ENCODE data around the gene EXOC6B.

EXOC6B gene

GRCh38 chr2:72825257-72826155 lies at the start of gene EXOC6B:
Gene EXOC6B (minus strand): TSS chr2:72826033.
- peak; percentile 82 to 89 for DNase-seq

DNA sequence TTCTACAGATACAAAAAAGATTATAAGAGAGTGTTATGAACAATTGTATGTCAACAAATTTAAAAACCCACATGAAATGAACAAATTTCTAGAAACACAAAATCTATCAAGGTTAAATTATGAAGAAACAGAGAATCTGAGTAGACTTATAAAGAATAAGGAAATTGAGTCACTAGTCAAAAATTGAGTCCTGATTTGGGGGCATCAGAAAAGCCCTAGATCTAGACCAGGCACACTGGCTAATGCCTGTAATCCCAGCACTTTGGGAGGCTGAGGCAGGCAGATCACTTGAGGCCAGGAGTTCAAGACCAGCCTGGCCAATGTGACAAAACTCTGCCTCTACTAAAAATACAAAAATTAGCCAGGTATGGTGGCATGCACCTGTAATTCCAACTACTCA lies 46.0 kb upstream of the EXOC6B start:
- DNase-seq: no peak

DNA sequence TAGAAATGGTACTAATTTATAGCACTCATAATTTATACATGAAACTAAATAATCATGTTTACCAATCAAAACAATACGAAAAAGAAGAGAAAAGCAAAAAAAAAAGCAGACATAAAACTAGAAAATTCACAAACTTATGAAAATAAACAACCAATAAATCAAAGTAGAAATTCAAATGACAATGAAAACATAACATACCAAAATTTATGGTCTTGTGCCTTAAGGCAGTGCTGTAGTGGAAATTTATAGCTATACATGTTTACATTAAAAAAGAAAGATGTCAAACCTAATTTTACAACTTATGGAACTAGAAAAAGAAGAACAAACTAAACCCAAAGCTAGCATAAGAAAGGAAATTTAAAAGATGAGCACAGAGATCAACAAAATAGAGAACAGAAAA lies 45.2 kb upstream of the EXOC6B start:
- no peak for DNase-seq

DNA sequence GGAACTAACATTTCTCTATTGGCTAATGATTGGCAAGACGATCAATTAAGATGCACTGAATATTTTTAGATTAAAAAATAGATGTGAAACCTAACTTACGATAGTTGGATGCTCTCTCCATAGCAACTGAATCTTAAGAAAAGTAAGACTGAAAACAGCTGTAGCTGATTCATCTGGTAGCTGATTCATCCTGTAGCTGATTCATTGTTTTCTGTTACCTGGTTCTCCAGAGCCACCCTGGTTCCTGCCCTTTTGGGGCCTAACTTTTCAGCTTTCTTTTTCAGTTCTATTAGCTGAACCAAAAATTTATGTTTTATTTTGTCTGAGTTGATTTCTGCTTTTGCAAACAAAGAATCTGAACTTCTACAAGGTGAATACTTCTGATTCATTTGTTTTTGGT lies 38.7 kb upstream of the EXOC6B start:
- no peak for DNase-seq

DNA sequence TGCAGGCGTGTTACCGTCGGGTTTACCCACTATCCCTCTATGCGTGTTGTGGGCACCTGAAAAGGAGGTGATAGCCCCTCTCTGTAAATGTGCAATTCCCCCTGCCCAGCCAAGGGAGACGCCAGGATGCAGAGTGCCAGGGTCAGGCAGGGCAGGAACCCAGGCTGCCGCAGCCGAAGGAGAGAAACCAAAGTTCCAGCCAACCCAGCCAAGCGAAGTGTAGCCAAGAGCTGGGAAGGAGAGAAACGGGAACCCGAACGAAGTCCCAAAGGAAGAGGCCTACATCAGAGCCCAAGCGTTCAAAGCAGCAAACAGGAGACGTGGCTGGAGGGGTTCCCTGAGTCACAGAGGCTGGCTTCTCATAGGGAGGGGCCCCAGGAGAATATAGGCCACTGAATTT lies 37.2 kb upstream of the EXOC6B start:
- DNase-seq: no peak

DNA sequence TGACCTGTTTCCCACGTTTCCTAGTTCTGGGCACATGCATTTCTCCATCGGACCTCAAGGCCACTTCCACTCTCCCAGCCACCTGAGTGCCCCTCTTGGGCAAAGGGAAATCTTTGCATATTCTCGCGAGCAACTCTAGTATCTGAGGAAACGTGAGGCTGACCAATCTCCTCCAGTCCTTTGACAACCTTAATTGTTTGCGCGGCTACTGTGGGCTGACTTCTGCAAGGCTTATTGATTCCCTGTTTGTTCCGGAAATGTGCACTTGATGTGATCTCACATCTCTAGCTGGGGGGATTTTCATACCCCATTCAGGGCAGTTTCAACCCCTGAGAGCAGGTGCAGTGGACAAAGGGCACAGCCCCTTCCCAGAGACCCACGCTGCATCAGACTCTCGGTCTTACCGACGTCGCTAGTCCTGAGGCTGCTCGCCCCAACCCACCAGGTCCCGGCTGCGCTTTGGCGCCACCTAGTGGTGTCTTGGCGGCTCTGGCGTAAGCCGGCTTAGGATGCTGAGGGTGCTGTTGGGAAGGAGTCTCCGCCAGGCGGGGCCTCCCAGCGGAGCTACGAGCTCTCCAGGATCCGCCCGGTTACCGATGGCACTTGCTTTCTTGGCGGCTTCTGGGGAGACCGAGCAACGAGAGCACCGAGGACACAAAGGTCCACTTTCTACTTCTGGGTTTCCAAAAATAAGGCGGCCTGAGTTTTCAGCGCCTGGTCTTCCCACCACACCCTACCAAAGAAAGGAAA lies 36.6 kb upstream of the EXOC6B start:
- DNase-seq: peak; percentile 80 to 86

- peak; percentile 52 to 74 for DNase-seq
These were observed 34.0 kb upstream of the EXOC6B start for GRCh38 chr2:72859831-72860262.

DNA sequence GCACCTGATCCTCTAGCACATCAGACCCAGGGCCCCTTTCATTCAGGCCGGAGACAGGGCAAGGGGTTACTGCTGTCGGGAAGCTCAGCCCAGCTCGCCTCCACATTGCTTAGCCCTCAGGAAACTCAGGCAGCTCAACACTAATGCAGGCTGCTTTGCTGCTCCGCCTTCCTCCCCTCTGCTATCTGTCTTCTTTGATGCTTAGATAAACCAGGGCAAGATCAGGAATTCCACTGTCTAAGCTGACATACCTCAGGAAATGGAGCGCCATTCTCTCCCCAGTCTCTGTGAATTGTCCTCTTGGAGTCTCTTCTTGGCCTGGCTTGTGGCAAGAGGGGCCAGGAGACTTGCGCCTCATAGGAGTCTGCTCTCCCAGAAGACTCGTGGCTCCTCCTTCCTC lies 25.5 kb upstream of the EXOC6B start:
- no peak for DNase-seq

DNA sequence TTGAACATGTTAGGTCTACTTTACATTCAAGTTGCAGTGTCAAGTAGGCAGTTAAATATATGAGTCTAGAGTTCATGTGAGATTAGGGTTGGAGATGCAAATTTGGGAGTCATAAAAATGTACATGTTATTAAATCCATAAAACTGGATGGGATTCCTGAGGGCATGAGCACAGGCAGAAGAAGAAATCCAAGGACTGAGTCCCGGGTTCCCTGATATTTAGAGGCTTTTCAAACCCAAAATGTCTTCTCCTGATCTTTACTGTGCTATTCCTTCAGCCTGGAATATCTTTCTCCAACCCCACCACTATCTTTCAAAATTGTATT lies 23.3 kb upstream of the EXOC6B start:
- no peak for DNase-seq

DNA sequence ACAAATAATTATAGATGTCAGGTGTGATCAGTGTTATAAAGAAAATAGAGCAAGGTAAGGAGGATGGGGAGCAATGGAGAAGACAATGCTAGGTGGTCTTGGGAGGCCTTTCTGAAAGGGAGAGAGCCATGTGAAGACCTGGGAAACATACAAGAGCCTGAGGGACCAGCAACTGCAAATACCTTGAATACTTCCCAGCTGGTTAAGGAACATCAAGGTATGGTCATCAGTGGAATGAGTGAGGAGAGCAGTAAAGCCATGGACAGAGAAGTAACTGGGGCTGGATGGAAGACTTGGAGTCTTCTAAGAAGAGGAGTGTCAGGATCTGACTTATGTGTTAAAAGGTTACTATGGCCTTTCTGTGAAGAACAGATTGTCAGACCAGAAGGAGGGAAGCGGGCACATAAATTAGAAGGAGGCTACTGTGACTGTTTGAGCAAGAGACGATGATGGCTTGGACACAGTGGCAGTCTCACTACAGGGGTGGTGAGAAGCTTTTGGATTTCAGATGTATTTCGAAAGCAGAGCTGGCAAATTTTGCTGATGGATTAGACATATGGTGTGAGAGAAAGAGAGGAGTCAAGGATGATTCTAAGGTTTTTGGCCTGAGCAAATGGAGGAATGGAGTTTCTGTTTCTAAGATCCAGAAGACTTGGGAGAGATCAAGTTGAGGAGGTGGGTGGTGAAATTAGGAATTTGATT lies 22.8 kb upstream of the EXOC6B start:
- DNase-seq: no peak

GRCh38 chr2:72847534-72848315 lies 21.9 kb upstream of the EXOC6B start:
- no peak for DNase-seq

GRCh38 chr2:72846171-72847095 lies 20.6 kb upstream of the EXOC6B start:
- no peak for DNase-seq

DNA sequence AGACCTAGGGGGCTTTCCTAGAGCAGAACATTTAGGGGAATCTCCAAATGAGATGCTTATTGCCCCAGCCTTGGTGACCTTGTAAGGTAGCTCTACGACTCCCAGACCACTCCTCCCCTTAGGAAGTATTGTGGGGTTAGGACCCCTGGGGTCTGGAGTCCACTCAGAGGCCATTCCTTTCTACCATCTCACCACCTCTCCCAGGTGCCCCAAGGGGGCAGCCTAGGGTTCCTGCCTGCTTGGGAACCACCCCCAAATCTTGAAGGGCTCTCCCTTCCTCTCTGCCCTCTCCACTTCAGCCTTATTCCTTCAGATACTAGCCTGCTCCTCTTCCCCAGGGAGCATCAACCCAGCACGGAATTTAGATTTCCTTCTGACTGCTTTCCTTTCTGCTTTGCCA lies 17.5 kb upstream of the EXOC6B start:
- no peak for DNase-seq

GRCh38 chr2:72841462-72842125 lies 15.8 kb upstream of the EXOC6B start:
- DNase-seq: no peak

- no peak for DNase-seq
These were observed 14.2 kb upstream of the EXOC6B start for GRCh38 chr2:72840066-72840465.

DNA sequence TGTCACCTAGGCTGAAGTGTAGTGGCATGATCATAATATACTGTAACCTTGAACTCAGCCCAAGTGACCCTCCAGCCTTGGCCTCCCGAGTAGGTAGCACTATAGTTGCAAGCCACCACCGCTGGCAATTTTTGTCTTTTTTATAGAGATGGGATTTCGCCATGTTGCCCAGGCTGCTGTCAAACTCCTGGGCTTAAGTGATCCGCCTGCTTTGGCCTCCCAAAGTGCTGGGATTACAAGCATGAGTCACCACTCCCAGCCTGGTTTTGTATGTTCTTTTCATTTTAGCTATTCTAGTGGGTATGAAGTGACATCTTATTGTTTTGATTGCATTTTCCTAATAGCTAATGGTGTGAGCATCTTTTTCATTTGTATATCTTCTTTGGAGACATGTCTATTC lies 11.3 kb upstream of the EXOC6B start:
- no peak for DNase-seq

DNA sequence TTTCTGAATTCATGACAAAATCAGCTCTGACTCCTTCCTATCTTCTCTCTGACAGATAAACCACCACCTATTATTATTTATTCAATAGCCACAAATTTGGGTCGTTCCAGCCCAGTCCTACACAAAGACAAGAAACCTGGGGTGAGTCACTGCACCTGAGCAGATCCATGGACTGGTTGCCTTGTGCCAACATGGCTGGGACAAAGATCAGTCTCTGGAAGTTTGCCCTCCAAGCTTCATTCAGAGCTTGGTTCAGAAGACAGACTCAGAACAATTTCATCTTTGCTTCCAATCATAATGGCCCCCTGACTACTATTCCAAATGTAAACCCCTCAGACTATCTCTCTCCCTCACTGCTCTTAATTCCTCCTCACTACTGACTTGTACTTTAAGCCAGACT lies 9.6 kb upstream of the EXOC6B start:
- no peak for DNase-seq

DNA sequence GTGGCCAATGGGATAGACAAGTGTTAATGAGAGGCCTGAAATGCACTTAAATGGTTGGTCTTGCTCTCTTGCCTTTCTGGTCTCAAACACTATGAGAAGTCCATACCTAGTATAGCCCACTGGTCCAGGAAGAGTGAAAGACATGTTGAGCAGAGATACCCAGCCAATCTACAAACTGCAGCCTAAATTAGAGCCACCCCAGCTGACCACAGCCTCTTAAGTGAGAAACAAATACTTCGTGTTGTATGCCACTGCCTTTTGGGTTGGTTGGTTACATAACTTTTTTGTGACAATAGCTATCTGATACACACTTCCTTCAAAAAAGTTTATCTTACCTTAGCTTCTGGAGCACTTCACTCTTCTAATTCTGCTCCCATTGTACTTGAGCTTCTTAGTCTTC lies 8.8 kb upstream of the EXOC6B start:
- DNase-seq: no peak

- peak in 1 of 2 donors; percentile 32 for DNase-seq
These were observed 7.4 kb upstream of the EXOC6B start for GRCh38 chr2:72833084-72833714.

DNA sequence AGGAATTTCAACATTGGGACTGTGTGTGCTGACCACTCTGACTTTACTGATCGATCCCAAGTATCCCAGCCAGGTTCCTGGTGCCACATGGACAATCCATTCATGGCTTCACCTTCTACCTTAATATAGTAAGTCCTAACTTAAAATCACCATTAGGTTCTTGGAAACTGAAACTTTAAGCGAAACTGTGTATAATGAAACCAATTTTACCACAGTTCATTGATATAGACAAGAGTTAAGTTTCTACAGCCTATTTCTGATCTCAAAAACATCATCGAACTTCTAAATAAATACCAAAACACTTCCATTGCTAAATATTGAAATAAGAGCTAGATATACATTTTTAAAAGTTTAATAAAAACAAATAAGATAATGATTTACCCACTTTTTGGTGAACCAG lies 4.4 kb upstream of the EXOC6B start:
- no peak for DNase-seq
